HCT116 (cell line): ENCODE data around the gene TAF3. TPM values are rescaled to one million over a fixed set of nuclear protein-coding genes. Genes with fewer than 3 reads are reported as not detected.

Source experiments
- ATAC-seq: fragments of 200-7000 bp; cut with Tn5 transposase; 2 replicates; pipeline ENCODE4 v1.9.1; 2020; ENCODE audit warnings: mild to moderate bottlenecking, moderate library complexity
- BruUV-seq: library from RNA; stranded (reverse); fragments of 400-500 nt; replicated peaks from 2 replicates; lab custom pipeline; 2021; lab: Mats Ljungman, UMichigan
- CTCF ChIA-PET: fragments of 300-600 bp; sonication (Branson Sonifier 250); formaldehyde crosslinking; loops from one replicate; lab custom pipeline; 2021; ENCODE audit warnings: antibody characterized with exemption; lab: Charles Lee
- POLR2A ChIA-PET: fragments of 300-600, 350-600 bp; sonication (Branson Sonifier 250); formaldehyde crosslinking; loops from one replicate; lab custom pipeline; 2021; ENCODE audit warnings: antibody characterized with exemption; lab: Charles Lee
- RAD21 ChIA-PET, 2 experiments: fragments of 300-600 bp; sonication (Branson Sonifier 250); formaldehyde crosslinking; loops; one replicate each; lab custom pipeline; 2023; ENCODE audit warnings: low total read pairs in 2 of 2; ENCODE audit not compliant: uncharacterized antibody in 2 of 2, unreplicated experiment in 2 of 2, low non-redundant PET in 1 of 2; lab: Charles Lee
- DNase-seq: peaks from one replicate; pipeline ENCODE4 v3.0.0-alpha.2; 2010; ENCODE audit warnings: low read depth, low spot score
- H2AFZ ChIP-seq: fragments of 200-600 bp; shearing (Covaris generic), sonication (generic); 2 replicates; pipeline ENCODE4 v1.6.1; 2017; ENCODE audit warnings: low read depth, mixed run types, mixed read lengths, antibody characterized with exemption, low read length; ENCODE audit not compliant: poor library complexity, severe bottlenecking
- H3K27ac ChIP-seq: 2 replicates; pipeline ENCODE4 v1.5.1; 2012; ENCODE audit warnings: low read depth, low read length
- H3K27me3 ChIP-seq: fragments of 200-600 bp; sonication (generic); 2 replicates; pipeline ENCODE4 v1.6.1; 2016; ENCODE audit warnings: mixed run types, low read length, mixed read lengths; ENCODE audit not compliant: insufficient read depth
- H3K36me3 ChIP-seq, 2 experiments: fragments of 200-500 bp in 1 of 2; fragments of 200-600 bp in 1 of 2; sonication (Bioruptor generic) in 1 of 2; sonication (generic) in 1 of 2; 2 replicates each; pipeline versions ENCODE4 v1.5.1 to v1.6.1; 2014 to 2016; ENCODE audit warnings: low read length in 2 of 2, inconsistent platforms in 1 of 2, mixed read lengths in 1 of 2, mixed run types in 1 of 2; ENCODE audit not compliant: insufficient read depth in 2 of 2, control insufficient read depth in 1 of 2
- H3K4me1 ChIP-seq, 2 experiments: fragments of 200-600 bp in 1 of 2; sonication (generic) in 1 of 2; 2 replicates each; pipeline versions ENCODE4 v1.5.1 to v1.6.1; 2012 to 2017; ENCODE audit warnings: low read length in 2 of 2, inconsistent platforms in 1 of 2, mild to moderate bottlenecking in 1 of 2, mixed read lengths in 1 of 2, mixed run types in 1 of 2, moderate library complexity in 1 of 2; ENCODE audit not compliant: insufficient read depth in 2 of 2, control insufficient read depth in 1 of 2
- H3K4me2 ChIP-seq: fragments of 200-600 bp; sonication (generic); 2 replicates; pipeline ENCODE4 v1.6.1; 2017; ENCODE audit warnings: mixed run types, low read length, mixed read lengths
- H3K4me3 ChIP-seq, 2 experiments: fragments of 200-600 bp in 1 of 2; sonication (generic) in 1 of 2; replicated peaks in 1 of 2; 2 replicates each; pipeline ENCODE4 v1.5.1; 2011 to 2016; ENCODE audit warnings: low read length in 2 of 2, control low read depth in 1 of 2, low read depth in 1 of 2, mild to moderate bottlenecking in 1 of 2, mixed read lengths in 1 of 2, mixed run types in 1 of 2
- H3K79me2 ChIP-seq: fragments of 200-600 bp; sonication (generic); 2 replicates; pipeline ENCODE4 v1.6.1; 2017; ENCODE audit warnings: mild to moderate bottlenecking, mixed run types, low read length, moderate library complexity, mixed read lengths; ENCODE audit not compliant: insufficient read depth
- H3K9ac ChIP-seq: fragments of 200-600 bp; sonication (generic); 2 replicates; pipeline ENCODE4 v1.6.1; 2016; ENCODE audit warnings: low read length, mixed read lengths
- H3K9me2 ChIP-seq: fragments of 200-600 bp; sonication (generic), shearing (Covaris generic); 2 replicates; pipeline ENCODE4 v1.6.1; 2017; ENCODE audit warnings: mixed run types, mild to moderate bottlenecking, moderate library complexity; ENCODE audit not compliant: insufficient read depth
- H3K9me3 ChIP-seq, 2 experiments: fragments of 200-500 bp in 1 of 2; fragments of 200-600 bp in 1 of 2; sonication (Bioruptor generic) in 1 of 2; sonication (generic) in 1 of 2; 2 replicates each; pipeline ENCODE4 v1.6.1; 2014 to 2017; ENCODE audit warnings: low read length in 2 of 2, mixed read lengths in 2 of 2, inconsistent platforms in 1 of 2, low read depth in 1 of 2, mild to moderate bottlenecking in 1 of 2, mixed run types in 1 of 2, moderate library complexity in 1 of 2; ENCODE audit not compliant: control insufficient read depth in 1 of 2, insufficient read depth in 1 of 2
- H4K20me1 ChIP-seq: fragments of 200-600 bp; sonication (generic), shearing (Covaris generic); 2 replicates; pipeline ENCODE4 v1.6.1; 2017; ENCODE audit warnings: mixed run types, mild to moderate bottlenecking, moderate library complexity; ENCODE audit not compliant: insufficient read depth
- CBX3 ChIP-seq: IDR thresholded peaks from 2 replicates; pipeline ENCODE4 v1.6.1; 2012; ENCODE audit warnings: low read depth
- EGR1 ChIP-seq: IDR thresholded peaks from 2 replicates; pipeline ENCODE4 v1.6.1; 2012; ENCODE audit warnings: low read depth
- EZH2 ChIP-seq: fragments of 200-600 bp; sonication (generic); IDR thresholded peaks from 2 replicates; pipeline ENCODE4 v1.6.1; 2017; ENCODE audit warnings: antibody characterized with exemption, mixed run types
- EZH2phosphoT487 ChIP-seq: fragments of 200-600 bp; IDR thresholded peaks from 2 replicates; pipeline ENCODE4 v1.6.1; 2018; ENCODE audit warnings: antibody characterized with exemption, borderline replicate concordance
- JUND ChIP-seq: IDR thresholded peaks from 2 replicates; pipeline ENCODE4 v1.6.1; 2012
- POLR2A ChIP-seq: IDR thresholded peaks from 2 replicates; pipeline ENCODE4 v1.7.0; 2011; ENCODE audit warnings: borderline replicate concordance; ENCODE audit not compliant: insufficient read depth, insufficient read length; ENCODE audit errors: extremely low read depth
- POLR2AphosphoS5 ChIP-seq: IDR thresholded peaks from 2 replicates; pipeline ENCODE4 v1.6.1; 2011; ENCODE audit warnings: mild to moderate bottlenecking, low read depth, low read length, moderate library complexity
- RAD21 ChIP-seq: IDR thresholded peaks from 2 replicates; pipeline ENCODE4 v1.6.1; 2012; ENCODE audit warnings: low read depth, mild to moderate bottlenecking
- SIN3A ChIP-seq: IDR thresholded peaks from 2 replicates; pipeline ENCODE4 v1.6.1; 2012; ENCODE audit warnings: low read depth
- SP1 ChIP-seq: IDR thresholded peaks from 2 replicates; pipeline ENCODE4 v1.6.1; 2012; ENCODE audit warnings: low read depth
- TCF7L2 ChIP-seq: IDR thresholded peaks from 2 replicates; pipeline ENCODE4 v1.7.0; 2011; ENCODE audit warnings: borderline replicate concordance, inconsistent platforms; ENCODE audit not compliant: insufficient read depth, insufficient read length; ENCODE audit errors: extremely low read depth
- ZFX ChIP-seq: fragments of 450-650 bp; IDR thresholded peaks from 2 replicates; pipeline ENCODE4 v1.6.1; 2017
- intact Hi-C: fragments of 100-400 bp; cut with micrococcal nuclease; formaldehyde crosslinking; loops from 2 replicates; pipeline ENCODE4 v1.10.0; 2022
- total RNA-seq: library from RNA; stranded (reverse); gene quantifications from one replicate; pipeline ENCODE4 v1.2.1, GENCODE V29; 2021; ENCODE audit not compliant: unreplicated experiment
- TF ChIP-seq, protein P1 (sequence below): IDR thresholded peaks from 2 replicates; pipeline ENCODE4 v1.6.1; 2012
- TF ChIP-seq, protein P2 (sequence below), 3 experiments: fragments of 200-600 bp in 1 of 3; sonication (generic) in 1 of 3; IDR thresholded peaks in 2 of 3; conservative IDR thresholded peaks in 1 of 3; 2 replicates each; pipeline ENCODE4 v1.5.1; 2012 to 2017; ENCODE audit warnings: low read depth in 2 of 3, low read length in 2 of 3, antibody characterized with exemption in 1 of 3, borderline replicate concordance in 1 of 3, control low read depth in 1 of 3, mild to moderate bottlenecking in 1 of 3, mixed read lengths in 1 of 3, mixed run types in 1 of 3, moderate library complexity in 1 of 3; ENCODE audit not compliant: insufficient read depth in 1 of 3
- TF ChIP-seq, protein P3 (sequence below): IDR thresholded peaks from 2 replicates; pipeline ENCODE4 v1.6.1; 2012

The TAF3 gene
- total RNA-seq, 1 experiment from 2014 or later, result 8.0 TPM

DNA sequence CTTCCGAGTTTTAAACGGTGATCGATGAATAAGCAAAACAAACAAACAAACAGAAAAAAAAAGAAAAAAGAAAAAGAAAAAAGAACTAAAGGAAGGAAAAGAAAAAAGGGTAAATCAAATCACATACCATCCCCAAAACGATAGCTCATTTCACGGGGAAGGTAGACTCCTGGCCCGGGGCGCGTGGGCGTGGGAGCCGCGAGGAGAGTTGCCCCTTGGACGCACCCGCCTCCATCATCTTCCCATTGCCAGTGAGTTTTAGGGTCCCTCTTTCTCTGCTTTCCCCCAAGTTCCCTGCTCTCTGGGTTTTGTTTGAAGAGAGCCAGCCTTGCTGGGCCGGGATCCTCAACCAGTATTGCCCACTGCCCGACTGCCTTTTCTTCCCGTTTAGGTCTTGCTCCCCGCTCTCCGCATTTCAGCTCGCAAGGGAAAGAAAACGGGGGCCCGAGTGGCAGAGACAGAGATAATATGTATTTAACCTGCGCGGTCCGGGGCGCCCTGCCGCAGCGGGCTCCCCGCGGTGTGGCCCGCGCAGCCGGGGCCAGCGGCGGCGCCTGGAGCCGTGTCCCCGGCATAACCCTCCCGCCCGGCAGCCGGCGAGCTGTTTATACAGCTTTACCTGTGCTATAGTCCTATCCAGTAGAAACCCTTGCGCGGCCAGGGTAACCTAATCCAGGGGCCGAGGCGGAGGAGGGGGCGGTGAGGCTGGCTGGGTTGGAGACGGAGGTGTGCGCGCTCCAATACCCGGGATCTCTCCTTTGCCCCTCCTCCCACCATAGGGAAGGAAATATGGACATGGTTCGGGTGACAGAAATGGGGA, 230.9 kb downstream of the TAF3 start:
- no peak overlapping the region for H3K4me2 ChIP-seq
- peaks cover 3 to 15% of the 10 kb centered on the region in 2 experiments; a peak in 3 of 4 replicates for H3K4me1 ChIP-seq
- ChIA-PET RAD21 (no interaction called here), CTCF (no interaction called here), POLR2A (no interaction called here)
- no peaks in the 10 kb centered on the region for H3K36me3 ChIP-seq
- H3K9me2 ChIP-seq, result no peaks in the 10 kb centered on the region
- ATAC-seq (no peak), DNase-seq (no peak)
- no peaks in the 10 kb centered on the region for H3K79me2 ChIP-seq
- H3K4me3 ChIP-seq, result no peak overlapping the region
- no peak overlapping the region for H3K9ac ChIP-seq
- intact Hi-C loops, result no loop called here
- no peaks in the 10 kb centered on the region for H3K9me3 ChIP-seq
- peaks cover 25% of the 10 kb centered on the region for H3K27me3 ChIP-seq
- H2AFZ ChIP-seq, result no peak overlapping the region
- H4K20me1 ChIP-seq, result no peaks in the 10 kb centered on the region
- H3K27ac ChIP-seq, result no peak overlapping the region
- BruUV-seq, result no TSS peak
- TF ChIP-seq, protein P1, sequence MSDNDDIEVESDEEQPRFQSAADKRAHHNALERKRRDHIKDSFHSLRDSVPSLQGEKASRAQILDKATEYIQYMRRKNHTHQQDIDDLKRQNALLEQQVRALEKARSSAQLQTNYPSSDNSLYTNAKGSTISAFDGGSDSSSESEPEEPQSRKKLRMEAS, result no peak

DNA sequence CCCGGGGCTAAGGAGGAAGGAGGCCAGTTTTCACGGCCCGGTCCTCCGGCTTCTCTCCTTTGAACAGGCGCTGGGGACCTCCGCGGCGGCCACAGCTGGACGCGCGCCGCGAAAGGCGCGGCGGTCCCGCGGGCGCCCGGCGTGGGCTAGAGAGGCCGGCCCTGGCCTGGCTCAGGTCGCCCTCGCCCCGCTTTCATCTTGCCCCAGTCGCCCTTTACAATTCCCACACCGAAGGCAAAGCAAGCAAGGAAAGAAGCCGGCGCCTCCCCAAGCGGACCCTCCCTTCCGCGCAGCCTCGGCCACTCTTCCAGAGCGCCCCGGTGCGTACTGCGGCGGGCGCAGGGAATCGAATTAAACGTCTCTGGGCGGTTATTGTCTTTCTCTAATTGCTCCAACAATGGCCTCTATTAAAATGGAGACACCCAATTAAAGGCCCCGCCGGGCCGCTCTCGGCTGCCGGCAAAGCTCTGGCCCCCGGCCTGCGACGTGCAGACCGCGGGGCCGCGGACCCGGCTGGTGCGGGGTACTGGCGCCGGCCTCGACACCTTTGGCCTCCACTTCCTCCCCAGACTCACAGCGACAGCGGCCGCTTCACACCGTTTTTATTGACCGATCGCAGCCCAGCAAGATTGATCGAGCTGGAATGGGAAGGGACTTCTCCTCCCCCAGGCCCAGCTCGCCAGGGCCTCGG, 231.7 kb downstream of the TAF3 start:
- RAD21 ChIA-PET, result no interaction called here
- Histone ChIP-seq H3K36me3 (no peaks in the 10 kb centered on the region), H3K27ac (no peak overlapping the region), H3K9ac (no peak overlapping the region), H3K9me3 (no peaks in the 10 kb centered on the region), H2AFZ (no peak overlapping the region), H4K20me1 (no peaks in the 10 kb centered on the region), H3K4me2 (no peak overlapping the region), H3K9me2 (no peaks in the 10 kb centered on the region), H3K4me1 (peaks cover 3 to 15% of the 10 kb centered on the region in 2 experiments; a peak in 3 of 4 replicates), H3K79me2 (no peaks in the 10 kb centered on the region), H3K4me3 (no peak overlapping the region), H3K27me3 (peaks cover 21% of the 10 kb centered on the region; the same call in 1 of the 2 replicates)
- CTCF ChIA-PET, result no interaction called here
- ATAC-seq (no peak), DNase-seq (no peak)
- no TSS peak for BruUV-seq
- POLR2A ChIA-PET, result no interaction called here
- intact Hi-C loops, result no loop called here
- TF ChIP-seq SP1 (no peak), SIN3A (no peak), POLR2A (no peak), TCF7L2 (no peak), EZH2 (no peak), JUND (no peak), RAD21 (no peak), ZFX (no peak), EZH2phosphoT487 (no peak), POLR2AphosphoS5 (no peak), EGR1 (no peak), CBX3 (no peak)
- TF ChIP-seq, protein P2, sequence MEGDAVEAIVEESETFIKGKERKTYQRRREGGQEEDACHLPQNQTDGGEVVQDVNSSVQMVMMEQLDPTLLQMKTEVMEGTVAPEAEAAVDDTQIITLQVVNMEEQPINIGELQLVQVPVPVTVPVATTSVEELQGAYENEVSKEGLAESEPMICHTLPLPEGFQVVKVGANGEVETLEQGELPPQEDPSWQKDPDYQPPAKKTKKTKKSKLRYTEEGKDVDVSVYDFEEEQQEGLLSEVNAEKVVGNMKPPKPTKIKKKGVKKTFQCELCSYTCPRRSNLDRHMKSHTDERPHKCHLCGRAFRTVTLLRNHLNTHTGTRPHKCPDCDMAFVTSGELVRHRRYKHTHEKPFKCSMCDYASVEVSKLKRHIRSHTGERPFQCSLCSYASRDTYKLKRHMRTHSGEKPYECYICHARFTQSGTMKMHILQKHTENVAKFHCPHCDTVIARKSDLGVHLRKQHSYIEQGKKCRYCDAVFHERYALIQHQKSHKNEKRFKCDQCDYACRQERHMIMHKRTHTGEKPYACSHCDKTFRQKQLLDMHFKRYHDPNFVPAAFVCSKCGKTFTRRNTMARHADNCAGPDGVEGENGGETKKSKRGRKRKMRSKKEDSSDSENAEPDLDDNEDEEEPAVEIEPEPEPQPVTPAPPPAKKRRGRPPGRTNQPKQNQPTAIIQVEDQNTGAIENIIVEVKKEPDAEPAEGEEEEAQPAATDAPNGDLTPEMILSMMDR (IDR thresholded peaks at IDR 0.05 in 2 of 3, conservative IDR thresholded peaks at IDR 0.05 in 1 of 3; ENCODE audit: borderline replicate concordance in 1 of 3, insufficient read depth in 1 of 3, low read depth in 2 of 3, low read length in 2 of 3), result no peak
- TF ChIP-seq, protein P1, result no peak
- TF ChIP-seq, protein P3, sequence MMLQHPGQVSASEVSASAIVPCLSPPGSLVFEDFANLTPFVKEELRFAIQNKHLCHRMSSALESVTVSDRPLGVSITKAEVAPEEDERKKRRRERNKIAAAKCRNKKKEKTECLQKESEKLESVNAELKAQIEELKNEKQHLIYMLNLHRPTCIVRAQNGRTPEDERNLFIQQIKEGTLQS, result no peak
